Trophoblast cell (in vitro differentiated cells and primary cell): ENCODE data around the gene HCRTR1.

Experiments
- DNase-seq, 2 donors: peaks; one replicate each; pipeline ENCODE4 v3.0.0-alpha.2; 2016
- H2AFZ ChIP-seq: 2 replicates; pipeline ENCODE4 v1.6.1; 2013; ENCODE audit warnings: low read length, moderate library complexity, mild to moderate bottlenecking; ENCODE audit not compliant: insufficient read depth, poor library complexity
- H2AK5ac ChIP-seq: 2 replicates; pipeline ENCODE4 v1.6.1; 2013; ENCODE audit warnings: mild to moderate bottlenecking, low read length
- H2BK120ac ChIP-seq: 2 replicates; pipeline ENCODE4 v1.6.1; 2013; ENCODE audit warnings: low read length, mild to moderate bottlenecking, moderate library complexity; ENCODE audit not compliant: insufficient read depth, poor library complexity
- H2BK12ac ChIP-seq: 2 replicates; pipeline ENCODE4 v1.6.1; 2013; ENCODE audit warnings: mild to moderate bottlenecking, low read length, moderate library complexity
- H2BK5ac ChIP-seq: 2 replicates; pipeline ENCODE4 v1.6.1; 2013; ENCODE audit warnings: low read length, low read depth, moderate library complexity, mild to moderate bottlenecking; ENCODE audit not compliant: poor library complexity
- H3K14ac ChIP-seq: 2 replicates; pipeline ENCODE4 v1.6.1; 2013; ENCODE audit warnings: mild to moderate bottlenecking, low read length
- H3K18ac ChIP-seq: 2 replicates; pipeline ENCODE4 v1.6.1; 2013; ENCODE audit warnings: mild to moderate bottlenecking, low read length
- H3K23ac ChIP-seq: 2 replicates; pipeline ENCODE4 v1.6.1; 2013; ENCODE audit warnings: low read length
- H3K27ac ChIP-seq: 2 replicates; pipeline ENCODE4 v1.5.1; 2013; ENCODE audit warnings: low read depth, mild to moderate bottlenecking, inconsistent platforms, low read length, moderate library complexity
- H3K27me3 ChIP-seq: 2 replicates; pipeline ENCODE4 v1.6.1; 2013; ENCODE audit warnings: inconsistent platforms, mild to moderate bottlenecking, low read length, moderate library complexity; ENCODE audit not compliant: insufficient read depth
- H3K36me3 ChIP-seq, 2 experiments: 1 replicate in 1 of 2; 2 replicates in 1 of 2; pipeline ENCODE4 v1.6.1; 2013; ENCODE audit warnings: low read length in 2 of 2, mild to moderate bottlenecking in 2 of 2, moderate library complexity in 1 of 2; ENCODE audit not compliant: insufficient read depth in 2 of 2, control insufficient read depth in 1 of 2
- H3K4ac ChIP-seq: 2 replicates; pipeline ENCODE4 v1.6.1; 2013; ENCODE audit warnings: low read depth, mild to moderate bottlenecking, low read length, moderate library complexity
- H3K4me1 ChIP-seq, 2 experiments: 1 replicate in 1 of 2; 2 replicates in 1 of 2; pipeline ENCODE4 v1.6.1; 2013; ENCODE audit warnings: low read length in 2 of 2, mild to moderate bottlenecking in 2 of 2, moderate library complexity in 1 of 2; ENCODE audit not compliant: insufficient read depth in 2 of 2, control insufficient read depth in 1 of 2
- H3K4me2 ChIP-seq: 2 replicates; pipeline ENCODE4 v1.6.1; 2013; ENCODE audit warnings: inconsistent platforms, mild to moderate bottlenecking, low read length, moderate library complexity
- H3K4me3 ChIP-seq: 2 replicates; pipeline ENCODE4 v1.5.1; 2013; ENCODE audit warnings: mild to moderate bottlenecking, low read depth, low read length, inconsistent platforms
- H3K79me1 ChIP-seq: one replicate; pipeline ENCODE4 v1.6.1; 2013; ENCODE audit warnings: low read length
- H3K79me2 ChIP-seq: 2 replicates; pipeline ENCODE4 v1.6.1; 2013; ENCODE audit warnings: low read length, mild to moderate bottlenecking; ENCODE audit not compliant: control insufficient read depth, insufficient read depth, poor library complexity
- H3K9ac ChIP-seq: 2 replicates; pipeline ENCODE4 v1.6.1; 2013; ENCODE audit warnings: mild to moderate bottlenecking, low read length
- H3K9me3 ChIP-seq: 2 replicates; pipeline ENCODE4 v1.6.1; 2013; ENCODE audit warnings: low read depth, mild to moderate bottlenecking, control low read depth, inconsistent platforms, low read length; ENCODE audit not compliant: insufficient read depth
- H4K12ac ChIP-seq: 2 replicates; pipeline ENCODE4 v1.6.1; 2013; ENCODE audit warnings: low read depth, mild to moderate bottlenecking, low read length, moderate library complexity
- H4K8ac ChIP-seq: 2 replicates; pipeline ENCODE4 v1.6.1; 2013; ENCODE audit warnings: low read depth, mild to moderate bottlenecking, low read length, moderate library complexity
- H4K91ac ChIP-seq: one replicate; pipeline ENCODE4 v1.6.1; 2013; ENCODE audit warnings: low read depth, mild to moderate bottlenecking, low read length, moderate library complexity
- WGBS: extraction: QIAGEN DNeasy Blood & Tissue Kit; methylation state at CpG from one replicate; pipeline ENCODE4 v1.1.7; 2013; ENCODE audit warnings: missing lambda C conversion rate; ENCODE audit not compliant: insufficient read length, insufficient coverage; ENCODE audit errors: extremely low coverage; 5-methylcytosine and 5-hydroxymethylcytosine counted together

HCRTR1 gene

DNA sequence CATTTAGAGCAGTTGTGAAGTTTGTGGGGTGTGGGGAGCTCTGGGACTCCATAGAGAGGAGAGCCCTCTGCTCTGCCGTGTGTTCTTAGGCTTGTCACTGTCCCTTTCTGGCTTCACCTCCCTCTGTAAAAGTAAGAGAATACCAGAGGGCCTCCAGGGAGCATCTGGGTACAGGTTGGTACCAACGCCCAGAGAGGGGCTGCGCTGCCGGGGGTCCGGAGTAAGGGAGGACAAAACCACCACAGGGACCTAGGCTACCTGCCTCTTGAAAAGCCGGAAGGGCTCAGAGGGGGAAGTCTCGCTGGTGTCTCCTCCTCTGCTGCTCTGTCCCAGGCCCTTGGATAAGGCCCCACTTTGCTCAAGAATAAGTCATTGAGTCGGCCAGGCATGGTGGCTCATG, 44.2 kb upstream of the HCRTR1 start:
- peak overlapping the region; percentile 90 for H2BK5ac ChIP-seq
- H3K79me1 ChIP-seq, result peaks cover 67% of the 10 kb centered on the region
- H2AFZ ChIP-seq, result peak overlapping the region; percentile 38
- peaks cover 33% of the 10 kb centered on the region for H3K79me2 ChIP-seq
- H3K9ac ChIP-seq, result no peak overlapping the region
- no peaks in the 10 kb centered on the region for H3K27me3 ChIP-seq
- peak overlapping the region; percentile 48 for H3K18ac ChIP-seq
- WGBS, result no CpG with 5 or more reads among the region's 8 CpGs
- peak overlapping the region; percentile 77 for H2BK120ac ChIP-seq
- H3K36me3 ChIP-seq, result no peaks in the 10 kb centered on the region
- H4K12ac ChIP-seq, result no peak overlapping the region
- no peak overlapping the region for H3K23ac ChIP-seq
- H2AK5ac ChIP-seq, result peak overlapping the region; percentile 87
- H3K4ac ChIP-seq, result peak overlapping the region; percentile 56
- no peak overlapping the region for H3K4me2 ChIP-seq
- no peaks in the 10 kb centered on the region for H3K9me3 ChIP-seq
- H2BK12ac ChIP-seq, result peak overlapping the region; percentile 90
- peak overlapping the region; percentile 91 for H4K91ac ChIP-seq
- H3K14ac ChIP-seq, result peak overlapping the region; percentile 68
- peaks cover 53 to 74% of the 10 kb centered on the region in 2 experiments for H3K4me1 ChIP-seq
- DNase-seq, result no peak
- H3K4me3 ChIP-seq, result no peak overlapping the region
- peak overlapping the region; percentile 75 for H3K27ac ChIP-seq
- peak overlapping the region; percentile 58 for H4K8ac ChIP-seq

DNA sequence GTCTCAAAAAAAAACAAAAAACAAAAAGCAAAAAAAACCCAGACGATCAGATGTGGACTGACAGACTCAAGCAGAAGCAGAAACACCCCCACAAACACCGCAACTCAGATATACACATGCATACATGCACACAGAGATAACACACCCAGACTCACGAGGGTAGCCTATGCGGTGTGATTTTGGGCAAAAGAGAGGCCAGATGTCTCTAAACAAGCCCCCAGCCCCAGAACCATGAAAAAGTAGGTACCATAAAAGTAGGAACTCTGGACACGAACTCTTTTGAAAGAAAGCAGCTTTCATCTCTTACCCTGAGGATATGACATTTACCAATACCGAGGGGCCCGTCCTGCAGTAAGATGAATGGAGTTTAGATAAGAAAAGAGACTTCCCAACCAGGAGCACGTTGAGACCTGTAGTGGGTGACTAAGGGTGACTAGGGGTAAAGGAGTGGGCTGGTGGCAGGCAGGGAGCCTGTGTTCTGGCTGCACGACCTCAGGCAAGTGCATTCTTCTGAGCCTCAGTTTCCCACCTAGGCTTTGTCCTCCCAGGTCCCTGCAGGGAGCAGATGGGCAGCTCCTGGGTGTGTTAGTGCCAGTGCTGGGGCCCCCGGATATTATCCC, 42.6 kb upstream of the HCRTR1 start:
- DNase-seq, result peak in 1 of 2 donors; percentile 47
- peak overlapping the region; percentile 69 for H2BK5ac ChIP-seq
- peak overlapping the region; percentile 61 for H2BK12ac ChIP-seq
- peak overlapping the region; percentile 70 for H2AK5ac ChIP-seq
- H3K27me3 ChIP-seq, result no peaks in the 10 kb centered on the region
- H3K23ac ChIP-seq, result no peak overlapping the region
- H3K9me3 ChIP-seq, result no peaks in the 10 kb centered on the region
- peak overlapping the region; percentile 36 for H3K4me2 ChIP-seq
- H3K79me1 ChIP-seq, result peaks cover 62% of the 10 kb centered on the region
- H3K4me3 ChIP-seq, result no peak overlapping the region
- H3K36me3 ChIP-seq, result peaks cover 2 to 4% of the 10 kb centered on the region in 2 experiments
- peak overlapping the region; percentile 36 for H3K18ac ChIP-seq
- H2AFZ ChIP-seq, result no peak overlapping the region
- H3K79me2 ChIP-seq, result peaks cover 38% of the 10 kb centered on the region
- peak overlapping the region; percentile 95 for H3K27ac ChIP-seq
- peak overlapping the region; percentile 34 for H4K8ac ChIP-seq
- no peak overlapping the region for H4K12ac ChIP-seq
- H3K14ac ChIP-seq, result peak overlapping the region; percentile 56
- H3K9ac ChIP-seq, result peak overlapping the region; percentile 45
- WGBS, result no CpG with 5 or more reads among the region's 10 CpGs
- peak overlapping the region; percentile 74 for H2BK120ac ChIP-seq
- peak overlapping the region; percentile 87 for H4K91ac ChIP-seq
- peaks cover 53 to 71% of the 10 kb centered on the region in 2 experiments for H3K4me1 ChIP-seq
- H3K4ac ChIP-seq, result peak overlapping the region; percentile 6

DNA sequence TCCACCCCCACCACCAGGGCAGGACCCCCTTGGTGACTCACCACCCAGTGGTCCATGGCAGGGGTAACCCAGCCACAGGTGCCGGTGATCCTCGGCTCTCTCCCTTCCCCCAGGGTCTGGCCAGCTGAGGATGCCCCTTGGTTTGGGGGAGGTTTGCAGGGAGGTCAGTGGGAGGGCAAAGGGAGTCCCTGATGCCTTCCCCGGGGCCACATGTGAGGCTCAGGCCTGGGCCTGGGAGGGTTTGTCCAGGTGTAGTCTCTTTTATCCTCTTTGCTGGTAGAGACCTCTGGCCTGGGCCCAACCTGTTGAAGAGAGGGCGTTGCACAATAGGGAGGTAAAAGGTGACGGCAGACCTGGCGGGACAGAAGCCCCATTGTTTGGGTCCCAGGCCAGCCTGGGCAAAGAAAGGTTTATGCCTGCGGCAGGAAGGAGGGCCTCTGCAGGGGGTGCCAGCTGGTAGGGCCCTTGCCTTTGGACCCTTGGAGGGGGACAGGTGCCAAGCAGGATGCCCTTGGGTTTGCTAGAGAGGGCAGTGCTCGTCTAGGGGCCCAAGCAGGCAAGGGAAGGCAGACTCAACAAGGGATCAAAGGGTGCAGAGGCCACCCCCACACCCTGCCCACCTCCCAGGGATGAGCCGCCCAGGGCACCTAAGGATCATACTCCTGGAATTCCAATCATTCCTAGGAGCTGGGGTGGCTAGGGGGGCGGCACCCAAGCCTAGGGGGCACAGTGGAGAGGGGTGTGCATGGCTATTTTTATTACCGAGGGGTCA, 41.9 kb upstream of the HCRTR1 start:
- Histone ChIP-seq H3K27ac (peak overlapping the region; percentile 95), H2BK12ac (peak overlapping the region; percentile 27), H3K4me3 (no peak overlapping the region), H3K18ac (peak overlapping the region; percentile 36), H2AK5ac (peak overlapping the region; percentile 70), H4K8ac (peak overlapping the region; percentile 80), H3K4me2 (peak overlapping the region; percentile 71), H2BK120ac (peak overlapping the region; percentile 74), H3K9me3 (no peaks in the 10 kb centered on the region), H3K79me2 (peaks cover 36% of the 10 kb centered on the region), H3K79me1 (peaks cover 63% of the 10 kb centered on the region), H3K9ac (no peak overlapping the region), H2AFZ (peak overlapping the region; percentile 19), H4K12ac (peak overlapping the region; percentile 14), H3K27me3 (no peaks in the 10 kb centered on the region), H3K23ac (no peak overlapping the region), H2BK5ac (peak overlapping the region; percentile 69), H3K14ac (peak overlapping the region; percentile 56), H3K36me3 (peaks cover 3 to 4% of the 10 kb centered on the region in 2 experiments), H3K4me1 (peaks cover 55 to 73% of the 10 kb centered on the region in 2 experiments), H4K91ac (peak overlapping the region; percentile 87), H3K4ac (peak overlapping the region; percentile 10)
- no CpG with 5 or more reads among the region's 11 CpGs for WGBS
- peak; percentile 50 to 64 for DNase-seq

DNA sequence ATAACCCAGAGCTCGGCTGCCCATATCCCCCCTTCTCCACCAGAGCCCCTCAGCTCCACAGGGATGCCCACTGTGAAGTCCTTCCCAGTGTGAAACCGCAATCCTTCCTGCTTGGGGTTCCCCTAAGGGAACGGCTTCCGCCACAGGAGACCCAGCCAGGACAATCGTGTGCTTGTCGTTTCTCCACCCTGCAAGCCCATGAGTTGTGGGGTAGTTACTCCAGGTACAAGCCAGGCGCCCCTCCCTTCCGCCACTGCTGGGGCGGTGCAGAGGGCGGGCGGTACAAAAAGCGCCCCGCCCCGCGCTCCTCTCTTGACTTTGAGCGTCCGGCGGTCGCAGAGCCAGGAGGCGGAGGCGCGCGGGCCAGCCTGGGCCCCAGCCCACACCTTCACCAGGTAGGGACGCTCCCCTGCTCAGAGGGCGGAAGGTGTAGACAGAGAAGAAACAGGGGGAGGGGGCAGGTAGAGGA, 41.3 kb upstream of the HCRTR1 start, which contains the start of gene TINAGL1:
Gene TINAGL1, plus strand, starts transcription at position 315 of the 469 bp plus-strand sequence. CDS start 634 bp downstream, outside the sequence.
- H2BK120ac ChIP-seq, result peak within 1 kb of the TSS; percentile 74
- H3K9ac ChIP-seq, result peak within 1 kb of the TSS; percentile 67
- no peak within 1 kb of the TSS for H3K23ac ChIP-seq
- peak within 1 kb of the TSS; percentile 95 for H3K27ac ChIP-seq
- H3K79me1 ChIP-seq, result peaks cover 65% of the 10 kb centered on the region
- H4K91ac ChIP-seq, result peak within 1 kb of the TSS; percentile 87
- H3K79me2 ChIP-seq, result peaks cover 37% of the 10 kb centered on the region
- DNase-seq, result peak; percentile 65 to 71
- peak within 1 kb of the TSS; percentile 90 for H3K18ac ChIP-seq
- H2AFZ ChIP-seq, result peak within 1 kb of the TSS; percentile 27
- H4K8ac ChIP-seq, result peak within 1 kb of the TSS; percentile 80
- peaks cover 59 to 76% of the 10 kb centered on the region in 2 experiments for H3K4me1 ChIP-seq
- H3K9me3 ChIP-seq, result no peaks in the 10 kb centered on the region
- H2BK5ac ChIP-seq, result peak within 1 kb of the TSS; percentile 70
- H3K36me3 ChIP-seq, result peaks cover 8 to 9% of the 10 kb centered on the region in 2 experiments
- peak within 1 kb of the TSS; percentile 79 for H2BK12ac ChIP-seq
- H3K27me3 ChIP-seq, result no peaks in the 10 kb centered on the region
- H3K4me3 ChIP-seq, result peak within 1 kb of the TSS; percentile 69
- peak within 1 kb of the TSS; percentile 71 for H3K4me2 ChIP-seq
- peak within 1 kb of the TSS; percentile 98 for H3K4ac ChIP-seq
- peak within 1 kb of the TSS; percentile 86 for H3K14ac ChIP-seq
- WGBS, result no CpG with 5 or more reads among the region's 25 CpGs
- peak within 1 kb of the TSS; percentile 75 for H2AK5ac ChIP-seq
- peak within 1 kb of the TSS; percentile 64 for H4K12ac ChIP-seq
